ENCODE results near the gene TXNL4A. TPM values are rescaled to one million over a fixed set of nuclear protein-coding genes. Genes with fewer than 3 reads are reported as not detected.

TXNL4A gene
- total and polyA plus RNA-seq, 12 donors: 26.5 to 148 (median 91.5) TPM

DNA sequence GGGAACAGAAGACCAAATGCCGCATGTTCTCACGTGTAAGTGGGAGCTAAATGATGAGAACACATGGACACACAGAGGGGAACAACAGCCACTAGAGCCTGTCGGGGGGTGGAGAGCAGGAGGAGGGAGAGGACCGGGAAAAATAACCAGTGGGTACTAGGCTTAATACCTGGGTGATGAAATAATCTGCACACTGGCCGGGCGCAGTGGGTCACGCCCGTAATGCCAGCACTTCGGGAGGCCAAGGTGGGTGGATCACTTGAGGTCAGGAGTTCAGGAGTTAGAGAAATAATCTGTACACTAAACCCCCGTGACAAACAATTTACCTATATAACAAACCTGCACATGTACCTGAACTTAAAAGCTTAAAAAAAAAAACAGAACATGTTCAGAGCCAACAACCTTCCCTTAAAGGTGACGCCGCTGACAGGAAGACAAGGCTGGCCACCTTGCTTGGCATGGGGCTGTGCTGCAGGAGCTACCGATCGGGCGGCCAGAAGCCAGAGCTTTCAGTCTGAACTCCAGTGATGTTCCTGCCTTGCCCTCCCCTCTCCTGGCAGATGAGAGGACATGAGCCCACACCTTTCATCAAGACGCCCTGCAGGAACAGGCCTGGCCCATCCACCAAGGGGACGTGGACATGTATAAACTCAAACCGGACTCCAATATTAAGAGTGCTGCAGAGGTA, 48.1 kb downstream of the TXNL4A start:
- peak in 3 of 7 donors; percentile 5 to 10 (median 9) for DNase-seq
- Histone ChIP-seq H3K9me3 (replicated peaks in 1 of 3) (no peaks in the 10 kb centered on the region), H3K27ac (peak overlapping the region in 1 of 5 donors; percentile 65), H3K36me3 (replicated peaks in 1 of 2) (peaks cover 0 to 21% of the 10 kb centered on the region in 2 donors), H3K27me3 (no peaks in the 10 kb centered on the region), H3K4me1 (replicated peaks in 1 of 2) (peaks cover 0 to 9% of the 10 kb centered on the region in 2 donors), H3K4me3 (no peak overlapping the region)
- intact Hi-C loops (cut with DNase I): no loop called here
- WGBS, 4 donors: 95 to 98% (median 97%) methylated on average over 18 of the region's 18 CpGs
- no peak for TF ChIP-seq CTCF (IDR thresholded peaks at IDR 0.05)
- no peak for TF ChIP-seq POLR2A (IDR thresholded peaks at IDR 0.05)

GRCh38 chr18:79939096-79939495, 49.3 kb downstream of the TXNL4A start:
- intact Hi-C loops (cut with DNase I): loop anchor here in 1 of 2 donors (10.0 kb wide), 1 partner anchor 64 kb away; no protein-coding TSS in a partner anchor
- no peaks in the 10 kb centered on the region for H3K27me3 ChIP-seq
- no peak overlapping the region for H3K4me3 ChIP-seq
- no peaks in the 10 kb centered on the region for H3K9me3 ChIP-seq (replicated peaks in 1 of 3)
- peaks cover 0 to 15% of the 10 kb centered on the region in 2 donors for H3K4me1 ChIP-seq (replicated peaks in 1 of 2)
- 53 to 62% (median 56%) methylated on average over 5 of the region's 5 CpGs for WGBS, 4 donors
- no peak overlapping the region for H3K27ac ChIP-seq
- DNase-seq: peak in 3 of 7 donors; percentile 2 to 43 (median 9)
- no peak for TF ChIP-seq POLR2A (IDR thresholded peaks at IDR 0.05)
- TF ChIP-seq CTCF (IDR thresholded peaks at IDR 0.05): no peak
- H3K36me3 ChIP-seq (replicated peaks in 1 of 2): peaks cover 0 to 21% of the 10 kb centered on the region in 2 donors

GRCh38 chr18:79938196-79938595, 50.2 kb downstream of the TXNL4A start:
- Histone ChIP-seq H3K27me3 (no peaks in the 10 kb centered on the region), H3K27ac (no peak overlapping the region), H3K4me1 (replicated peaks in 1 of 2) (peaks cover 0 to 17% of the 10 kb centered on the region in 2 donors), H3K36me3 (replicated peaks in 1 of 2) (peaks cover 0 to 21% of the 10 kb centered on the region in 2 donors), H3K9me3 (replicated peaks in 1 of 3) (no peaks in the 10 kb centered on the region), H3K4me3 (no peak overlapping the region)
- peak in 1 of 7 donors; percentile 4 for DNase-seq
- 85 to 95% (median 90%) methylated on average over 8 to 9 of the region's 9 CpGs for WGBS, 4 donors
- TF ChIP-seq POLR2A (IDR thresholded peaks at IDR 0.05) (no peak), CTCF (IDR thresholded peaks at IDR 0.05) (no peak)
- intact Hi-C loops (cut with DNase I): loop anchor here in 1 of 2 donors (10.0 kb wide), 1 partner anchor 63 kb away; no protein-coding TSS in a partner anchor

DNA sequence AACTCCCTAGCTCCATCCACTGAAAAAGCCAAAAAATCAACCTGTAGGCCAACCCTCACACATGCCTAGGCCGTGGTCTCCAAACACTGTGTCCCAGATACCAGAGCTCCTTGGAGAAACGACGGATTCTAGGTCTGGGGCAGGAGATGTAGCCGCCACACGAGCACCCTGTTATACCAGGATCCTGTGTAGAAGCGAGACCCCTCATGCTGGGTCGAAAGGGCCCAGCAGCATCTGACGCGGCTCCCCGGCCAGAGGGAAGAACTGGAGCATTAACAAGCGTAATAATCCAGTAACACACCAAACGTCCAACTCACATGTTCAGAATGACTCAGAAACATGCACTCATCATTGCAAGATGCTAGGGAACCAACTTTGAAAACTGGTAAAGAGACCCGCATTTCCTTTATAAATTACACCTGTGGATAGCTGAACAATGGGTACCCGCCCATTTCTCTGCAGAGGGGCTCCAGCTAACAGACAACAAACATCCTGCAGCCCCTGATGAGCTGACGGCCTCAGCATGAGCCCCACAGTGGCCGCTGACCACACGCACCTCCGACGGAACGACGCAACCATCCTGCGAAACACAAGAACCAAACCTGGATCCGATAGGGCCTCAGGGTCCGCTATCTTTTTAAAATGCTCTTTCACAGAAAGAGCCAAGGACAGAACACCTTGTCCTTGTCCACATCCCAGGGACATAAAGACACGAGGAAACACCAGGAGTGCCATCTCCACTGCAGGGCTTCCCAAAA, 51.1 kb downstream of the TXNL4A start:
- Histone ChIP-seq H3K27me3 (no peaks in the 10 kb centered on the region), H3K4me3 (no peak overlapping the region), H3K9me3 (replicated peaks in 1 of 3) (peaks cover 0 to 5% (median 0%) of the 10 kb centered on the region in 3 donors), H3K4me1 (replicated peaks in 1 of 2) (peaks cover 0 to 17% of the 10 kb centered on the region in 2 donors), H3K36me3 (replicated peaks in 1 of 2) (peaks cover 0 to 12% of the 10 kb centered on the region in 2 donors), H3K27ac (no peak overlapping the region)
- TF ChIP-seq POLR2A (IDR thresholded peaks at IDR 0.05): no peak
- TF ChIP-seq CTCF (IDR thresholded peaks at IDR 0.05): no peak
- DNase-seq: peak in 1 of 7 donors; percentile 3
- WGBS, 4 donors: 94 to 97% (median 95%) methylated on average over 25 of the region's 25 CpGs
- intact Hi-C loops (cut with DNase I): loop anchor here in 1 of 2 donors (10.0 kb wide), 1 partner anchor 62 kb away; no protein-coding TSS in a partner anchor
